ENCODE measurements around the gene FBLN1. TPM values are rescaled to one million over a fixed set of nuclear protein-coding genes. Genes with fewer than 3 reads are reported as not detected.

The FBLN1 gene
- polyA plus RNA-seq, 1 experiment = 1,033 TPM

GRCh38 chr22:45526281-45526680 is 23.6 kb downstream of the FBLN1 start:
- H3K4me3 ChIP-seq (ENCODE audit: low read depth, low read length) = no peak overlapping the region
- TF ChIP-seq CTCF (IDR thresholded peaks at IDR 0.05; ENCODE audit: insufficient read depth, low read depth, low read length) = no peak
- DNase-seq (ENCODE audit: low read depth) = no peak
- CTCF ChIA-PET = interaction anchor here (0.6 to 1.6 kb wide), 2 partner anchors 14 to 17 kb away, joined by 3 to 5 read pairs; no protein-coding TSS in a partner anchor
- H3K36me3 ChIP-seq (ENCODE audit: control insufficient read depth, insufficient read depth, low read length) = peaks cover 61% of the 10 kb centered on the region
- POLR2A ChIA-PET = no interaction called here
- H3K27me3 ChIP-seq (ENCODE audit: control insufficient read depth, insufficient read depth, low read length) = no peaks in the 10 kb centered on the region

- Histone ChIP-seq H3K4me3 (ENCODE audit: low read depth, low read length) (no peak overlapping the region), H3K27me3 (ENCODE audit: control insufficient read depth, insufficient read depth, low read length) (no peaks in the 10 kb centered on the region), H3K36me3 (ENCODE audit: control insufficient read depth, insufficient read depth, low read length) (peaks cover 62% of the 10 kb centered on the region)
- TF ChIP-seq CTCF (IDR thresholded peaks at IDR 0.05; ENCODE audit: insufficient read depth, low read depth, low read length) = no peak
- POLR2A ChIA-PET = no interaction called here
- DNase-seq (ENCODE audit: low read depth) = no peak
- CTCF ChIA-PET = interaction anchor here (0.6 to 1.6 kb wide), 2 partner anchors 15 to 18 kb away, joined by 3 to 5 read pairs; no protein-coding TSS in a partner anchor
Observed at GRCh38 chr22:45526768-45527360, 24.2 kb downstream of the FBLN1 start.

- no peak for TF ChIP-seq CTCF (IDR thresholded peaks at IDR 0.05; ENCODE audit: insufficient read depth, low read depth, low read length)
- CTCF ChIA-PET = interaction anchor here (1.6 kb wide), 1 partner anchor 16 kb away, joined by 5 read pairs; no protein-coding TSS in a partner anchor
Observed at GRCh38 chr22:45527456-45527855, 24.8 kb downstream of the FBLN1 start.

GRCh38 chr22:45528046-45528445 is 25.4 kb downstream of the FBLN1 start:
- DNase-seq (ENCODE audit: low read depth) = no peak
- POLR2A ChIA-PET = no interaction called here
- CTCF ChIA-PET = interaction anchor here (1.4 kb wide), 1 partner anchor 25 kb away, joined by 5 read pairs; no protein-coding TSS in a partner anchor
- Histone ChIP-seq H3K36me3 (ENCODE audit: control insufficient read depth, insufficient read depth, low read length) (peaks cover 65% of the 10 kb centered on the region), H3K27me3 (ENCODE audit: control insufficient read depth, insufficient read depth, low read length) (no peaks in the 10 kb centered on the region), H3K4me3 (ENCODE audit: low read depth, low read length) (no peak overlapping the region)
- TF ChIP-seq CTCF (IDR thresholded peaks at IDR 0.05; ENCODE audit: insufficient read depth, low read depth, low read length) = no peak

More at GRCh38 chr22:45527456-45527855, 24.8 kb downstream of the FBLN1 start:
- Histone ChIP-seq H3K27me3 (ENCODE audit: control insufficient read depth, insufficient read depth, low read length) (no peaks in the 10 kb centered on the region), H3K36me3 (ENCODE audit: control insufficient read depth, insufficient read depth, low read length) (peaks cover 65% of the 10 kb centered on the region), H3K4me3 (ENCODE audit: low read depth, low read length) (no peak overlapping the region)
- no peak for DNase-seq (ENCODE audit: low read depth)
- POLR2A ChIA-PET = no interaction called here

- H3K36me3 ChIP-seq (ENCODE audit: control insufficient read depth, insufficient read depth, low read length) = peaks cover 70% of the 10 kb centered on the region
- POLR2A ChIA-PET = no interaction called here
- H3K4me3 ChIP-seq (ENCODE audit: low read depth, low read length) = no peak overlapping the region
- TF ChIP-seq CTCF (IDR thresholded peaks at IDR 0.05; ENCODE audit: insufficient read depth, low read depth, low read length) = no peak
- no peak for DNase-seq (ENCODE audit: low read depth)
- H3K27me3 ChIP-seq (ENCODE audit: control insufficient read depth, insufficient read depth, low read length) = no peaks in the 10 kb centered on the region
- CTCF ChIA-PET = interaction anchor here (0.6 to 1.4 kb wide), 4 partner anchors 12 to 446 kb away, joined by 3 to 5 read pairs (median 3); no protein-coding TSS in a partner anchor
Observed at GRCh38 chr22:45529105-45529504, 26.4 kb downstream of the FBLN1 start.

All from BJ (cell line).